ENCODE results near the gene ZCCHC12. TPM values are rescaled to one million over a fixed set of nuclear protein-coding genes. Genes with fewer than 3 reads are reported as not detected.

The ZCCHC12 gene
- total RNA-seq, 1 experiment from 2014 or later = 0.89 TPM

GRCh38 chrX:118864063-118864635, 40.5 kb downstream of the ZCCHC12 start:
- ChIA-PET RAD21 (ENCODE audit: low non-redundant PET in 1 of 2, low total read pairs in 2 of 2, uncharacterized antibody in 2 of 2, unreplicated experiment in 2 of 2) (no interaction called here), CTCF (no interaction called here), POLR2A (no interaction called here)
- H3K36me3 ChIP-seq (ENCODE audit: control insufficient read depth in 1 of 2, insufficient read depth in 2 of 2, low read length in 2 of 2) = no peaks in the 10 kb centered on the region
- no peak for ATAC-seq
- no peaks in the 10 kb centered on the region for H3K9me3 ChIP-seq (ENCODE audit: control insufficient read depth in 1 of 2, insufficient read depth in 1 of 2, low read depth in 1 of 2, low read length in 2 of 2)
- H3K4me3 ChIP-seq (replicated peaks in 1 of 2; ENCODE audit: low read depth in 1 of 2, low read length in 2 of 2) = no peak overlapping the region
- H2AFZ ChIP-seq (ENCODE audit: low read depth, low read length, poor library complexity, severe bottlenecking) = no peak overlapping the region
- no peak overlapping the region for H3K27ac ChIP-seq (ENCODE audit: low read depth, low read length)
- no peak for DNase-seq (ENCODE audit: low read depth, low spot score)
- intact Hi-C loops (cut with micrococcal nuclease) = no loop called here
- no peaks in the 10 kb centered on the region for H4K20me1 ChIP-seq (ENCODE audit: insufficient read depth)
- TF ChIP-seq ZBTB33 (IDR thresholded peaks at IDR 0.05; ENCODE audit: extremely low read depth, insufficient replicate concordance, low read length) = no peak
- no peak for TF ChIP-seq REST (IDR thresholded peaks at IDR 0.05; ENCODE audit: low read depth)
- no peak for TF ChIP-seq POLR2A (IDR thresholded peaks at IDR 0.05; ENCODE audit: borderline replicate concordance, extremely low read depth, insufficient read depth, insufficient read length)
- TF ChIP-seq CBX3 (IDR thresholded peaks at IDR 0.05; ENCODE audit: low read depth) = no peak
- no peak for TF ChIP-seq ZFX (IDR thresholded peaks at IDR 0.05)
- TF ChIP-seq JUND (IDR thresholded peaks at IDR 0.05) = no peak
- TF ChIP-seq ZNF274 (IDR thresholded peaks at IDR 0.05; ENCODE audit: low read depth, low read length) = no peak
- no peak for TF ChIP-seq EZH2phosphoT487 (IDR thresholded peaks at IDR 0.05; ENCODE audit: borderline replicate concordance)
- no peak for TF ChIP-seq SIN3A (IDR thresholded peaks at IDR 0.05; ENCODE audit: low read depth)
- no peak for TF ChIP-seq EGR1 (IDR thresholded peaks at IDR 0.05; ENCODE audit: low read depth)
- no peak for TF ChIP-seq CTCF (IDR thresholded peaks at IDR 0.05 in 2 of 3, conservative IDR thresholded peaks at IDR 0.05 in 1 of 3; ENCODE audit: borderline replicate concordance in 1 of 3, insufficient read depth in 1 of 3, low read depth in 2 of 3, low read length in 2 of 3)
- no peak for TF ChIP-seq YY1 (IDR thresholded peaks at IDR 0.05; ENCODE audit: extremely low read depth, insufficient replicate concordance, low read depth, low read length)
- no peak overlapping the region for H3K4me2 ChIP-seq (ENCODE audit: low read length)
- H3K9ac ChIP-seq (ENCODE audit: low read length) = no peak overlapping the region
- H3K27me3 ChIP-seq (ENCODE audit: insufficient read depth, low read length) = no peaks in the 10 kb centered on the region
- H3K79me2 ChIP-seq (ENCODE audit: insufficient read depth, low read length) = no peaks in the 10 kb centered on the region
- no TSS peak for BruUV-seq (replicated peaks)
- no peaks in the 10 kb centered on the region for H3K9me2 ChIP-seq (ENCODE audit: insufficient read depth)
- H3K4me1 ChIP-seq (ENCODE audit: control insufficient read depth in 1 of 2, insufficient read depth in 2 of 2, low read length in 2 of 2) = no peaks in the 10 kb centered on the region

All from HCT116 (cell line).